ENCODE measurements around the gene ADAM8. TPM values are rescaled to one million over a fixed set of nuclear protein-coding genes. Genes with fewer than 3 reads are reported as not detected.

ADAM8 gene
- polyA plus RNA-seq, 1 of the 3 experiments (the other 2 are of a cell fraction), result 1.7 TPM

DNA sequence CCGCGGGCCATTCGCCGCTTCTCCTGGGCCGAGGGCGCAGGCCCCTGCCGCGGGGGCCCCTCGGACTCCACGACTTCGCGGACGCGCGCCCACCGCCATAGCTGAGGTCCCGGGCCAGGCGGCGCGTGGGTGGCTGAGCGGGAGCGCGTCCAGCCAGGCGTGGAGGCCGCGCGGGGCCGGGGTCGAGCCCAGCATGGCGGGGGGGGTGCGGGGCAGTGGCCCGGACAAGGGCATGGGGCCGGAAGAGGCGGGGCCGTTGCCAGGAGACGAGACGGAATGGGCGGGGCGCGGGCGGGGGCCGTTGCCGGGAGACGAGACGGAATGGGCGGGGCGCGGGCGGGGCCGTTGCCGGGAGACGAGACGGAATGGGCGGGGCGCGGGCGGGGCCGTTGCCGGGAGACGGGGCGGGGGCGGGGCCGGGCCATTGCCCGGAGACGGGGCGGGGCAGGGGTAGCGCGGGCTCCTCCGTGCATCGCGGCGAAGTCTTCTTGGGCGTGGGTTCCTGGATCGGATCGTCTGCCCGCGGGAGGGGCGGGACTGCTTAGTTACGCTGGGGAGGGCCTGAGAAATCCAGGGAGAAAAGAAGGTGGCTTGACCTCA is 14.8 kb downstream of the ADAM8 start:
- H3F3A ChIP-seq (replicated peaks; ENCODE audit: insufficient read depth), result peaks cover 6% of the 10 kb centered on the region
- peak overlapping the region; percentile 47 to 60 for H3K4me3 ChIP-seq (ENCODE audit: low read depth in 2 of 2, low read length in 1 of 2)
- no peaks in the 10 kb centered on the region for H3K79me2 ChIP-seq (ENCODE audit: insufficient read depth)
- H3K9ac ChIP-seq, result peak overlapping the region; percentile 66
- H3K9me2 ChIP-seq, result no peaks in the 10 kb centered on the region
- H3K9me3 ChIP-seq, result no peaks in the 10 kb centered on the region
- H3K27me3 ChIP-seq (ENCODE audit: insufficient read depth), result no peaks in the 10 kb centered on the region
- POLR2A ChIA-PET, result no interaction called here
- TF ChIP-seq, protein P1, sequence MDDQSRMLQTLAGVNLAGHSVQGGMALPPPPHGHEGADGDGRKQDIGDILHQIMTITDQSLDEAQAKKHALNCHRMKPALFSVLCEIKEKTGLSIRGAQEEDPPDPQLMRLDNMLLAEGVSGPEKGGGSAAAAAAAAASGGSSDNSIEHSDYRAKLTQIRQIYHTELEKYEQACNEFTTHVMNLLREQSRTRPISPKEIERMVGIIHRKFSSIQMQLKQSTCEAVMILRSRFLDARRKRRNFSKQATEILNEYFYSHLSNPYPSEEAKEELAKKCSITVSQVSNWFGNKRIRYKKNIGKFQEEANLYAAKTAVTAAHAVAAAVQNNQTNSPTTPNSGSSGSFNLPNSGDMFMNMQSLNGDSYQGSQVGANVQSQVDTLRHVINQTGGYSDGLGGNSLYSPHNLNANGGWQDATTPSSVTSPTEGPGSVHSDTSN (IDR thresholded peaks at IDR 0.05), result no peak
- TF ChIP-seq GABPA (IDR thresholded peaks at IDR 0.05; ENCODE audit: low read depth) (peak; percentile 63), TCF12 (IDR thresholded peaks at IDR 0.05) (no peak), RFX5 (IDR thresholded peaks at IDR 0.05; ENCODE audit: low read length) (no peak), CHD2 (IDR thresholded peaks at IDR 0.05; ENCODE audit: low read length, partially characterized antibody) (no peak), JUND (IDR thresholded peaks at IDR 0.05) (no peak), POLR2AphosphoS5 (IDR thresholded peaks at IDR 0.05; ENCODE audit: low read depth, low read length) (peak; percentile 47; the same call in 1 of the 2 replicates), YY1 (IDR thresholded peaks at IDR 0.05; ENCODE audit: low read depth) (no peak)
- TF ChIP-seq, protein P2, sequence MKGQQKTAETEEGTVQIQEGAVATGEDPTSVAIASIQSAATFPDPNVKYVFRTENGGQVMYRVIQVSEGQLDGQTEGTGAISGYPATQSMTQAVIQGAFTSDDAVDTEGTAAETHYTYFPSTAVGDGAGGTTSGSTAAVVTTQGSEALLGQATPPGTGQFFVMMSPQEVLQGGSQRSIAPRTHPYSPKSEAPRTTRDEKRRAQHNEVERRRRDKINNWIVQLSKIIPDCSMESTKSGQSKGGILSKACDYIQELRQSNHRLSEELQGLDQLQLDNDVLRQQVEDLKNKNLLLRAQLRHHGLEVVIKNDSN (IDR thresholded peaks at IDR 0.05; ENCODE audit: borderline replicate concordance, low read depth), result no peak
- H3K36me3 ChIP-seq (replicated peaks in 1 of 2; ENCODE audit: control insufficient read depth in 1 of 2, insufficient read depth in 2 of 2, low read length in 1 of 2), result no peaks in the 10 kb centered on the region
- H4K20me1 ChIP-seq (ENCODE audit: insufficient read depth), result no peaks in the 10 kb centered on the region
- CTCF ChIA-PET, result interaction anchor here (0.9 to 1.0 kb wide), 2 partner anchors 46 to 57 kb away, joined by 3 read pairs; no protein-coding TSS in a partner anchor
- H3K4me2 ChIP-seq, result peak overlapping the region; percentile 85
- DNase-seq, result peak; percentile 98
- H3K4me1 ChIP-seq (ENCODE audit: control insufficient read depth in 1 of 2, insufficient read depth in 2 of 2, low read depth in 1 of 2, low read length in 1 of 2), result peaks cover 16 to 17% of the 10 kb centered on the region in 2 experiments; a peak in 3 of 4 replicates
- H2AFZ ChIP-seq (ENCODE audit: low read depth), result peak overlapping the region; percentile 78
- H3K27ac ChIP-seq (ENCODE audit: low read depth in 2 of 2, low read length in 1 of 2), result peak overlapping the region; percentile 22 to 76; a peak in 3 of 4 replicates
- 0% methylated on average over 5 of the region's 79 CpGs for WGBS (ENCODE audit: low lambda C conversion rate)

DNA sequence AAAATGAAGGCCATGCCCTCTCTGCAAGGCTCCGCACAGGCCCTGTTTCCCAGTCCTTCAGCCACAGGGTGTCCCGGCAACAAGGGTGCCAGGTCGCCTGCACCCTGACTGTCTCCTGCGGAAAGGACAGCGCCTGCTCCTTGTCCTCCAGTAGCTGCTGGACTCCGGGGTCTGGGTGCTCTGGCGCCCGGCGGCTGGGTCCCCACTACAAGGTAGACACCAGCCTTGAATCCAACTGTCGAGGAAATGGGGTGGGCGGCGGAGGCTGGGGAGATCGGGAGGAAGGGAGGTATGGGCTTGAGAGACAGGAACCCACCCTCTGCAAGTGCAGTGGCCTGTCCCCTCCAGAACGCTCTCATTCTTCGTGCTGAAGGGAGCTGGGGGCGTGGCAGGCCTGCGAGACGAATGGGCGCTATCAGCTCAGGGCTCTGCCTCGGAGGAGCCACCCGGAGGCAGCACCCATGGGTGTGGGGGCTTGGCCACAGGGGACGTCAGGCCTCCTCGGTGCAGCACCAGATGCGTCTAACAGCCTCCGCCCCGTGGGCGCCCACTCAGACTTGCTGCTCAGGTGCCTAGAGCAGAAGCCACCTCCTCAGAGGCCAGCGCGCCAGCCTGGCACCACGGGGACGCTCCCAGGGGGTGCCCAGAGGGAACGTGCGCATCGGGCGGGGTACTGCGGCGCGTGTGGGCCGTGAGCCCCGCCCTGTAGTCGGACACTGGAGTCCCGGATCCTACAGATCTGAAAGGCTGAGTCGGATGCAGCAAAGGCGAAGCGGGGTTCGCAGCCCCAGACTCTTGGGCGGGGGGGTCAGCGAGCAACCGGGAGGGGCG is 15.6 kb downstream of the ADAM8 start:
- CTCF ChIA-PET, result interaction anchor here (1.0 kb wide), 1 partner anchor 58 kb away, joined by 3 read pairs; no protein-coding TSS in a partner anchor

More for the DNA sequence above, 15.6 kb downstream of the ADAM8 start:
- Histone ChIP-seq H2AFZ (ENCODE audit: low read depth) (no peak overlapping the region), H3K4me3 (ENCODE audit: low read depth in 2 of 2, low read length in 1 of 2) (peak overlapping the region; percentile 47 to 60), H3K79me2 (ENCODE audit: insufficient read depth) (no peaks in the 10 kb centered on the region), H3K9me2 (no peaks in the 10 kb centered on the region), H3K4me2 (peak overlapping the region; percentile 85), H3F3A (replicated peaks; ENCODE audit: insufficient read depth) (peaks cover 6% of the 10 kb centered on the region), H3K36me3 (replicated peaks in 1 of 2; ENCODE audit: control insufficient read depth in 1 of 2, insufficient read depth in 2 of 2, low read length in 1 of 2) (no peaks in the 10 kb centered on the region), H3K27me3 (ENCODE audit: insufficient read depth) (no peaks in the 10 kb centered on the region), H3K27ac (ENCODE audit: low read depth in 2 of 2, low read length in 1 of 2) (peak overlapping the region; percentile 22 to 76; a peak in 3 of 4 replicates), H3K9me3 (no peaks in the 10 kb centered on the region), H3K4me1 (ENCODE audit: control insufficient read depth in 1 of 2, insufficient read depth in 2 of 2, low read depth in 1 of 2, low read length in 1 of 2) (peaks cover 16 to 17% of the 10 kb centered on the region in 2 experiments; a peak in 3 of 4 replicates), H4K20me1 (ENCODE audit: insufficient read depth) (no peaks in the 10 kb centered on the region), H3K9ac (peak overlapping the region; percentile 66)
- TF ChIP-seq, protein P3, sequence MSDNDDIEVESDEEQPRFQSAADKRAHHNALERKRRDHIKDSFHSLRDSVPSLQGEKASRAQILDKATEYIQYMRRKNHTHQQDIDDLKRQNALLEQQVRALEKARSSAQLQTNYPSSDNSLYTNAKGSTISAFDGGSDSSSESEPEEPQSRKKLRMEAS (IDR thresholded peaks at IDR 0.05; ENCODE audit: low read depth), result no peak
- POLR2A ChIA-PET, result no interaction called here
- peak; percentile 83 for DNase-seq
- WGBS (ENCODE audit: low lambda C conversion rate), result 91% methylated on average over 10 of the region's 50 CpGs
